H1 (cell line): ENCODE results near the gene LOXL4. TPM values are rescaled to one million over a fixed set of nuclear protein-coding genes. Genes with fewer than 3 reads are reported as not detected.

ENCODE experiments used
- CTCF ChIA-PET: fragments of 300-600 bp; sonication (Branson Sonifier 250); formaldehyde crosslinking; loops from one replicate; lab custom pipeline; 2021; ENCODE audit not compliant: partially characterized antibody; lab: Charles Lee
- POLR2A ChIA-PET: fragments of 300-600 bp; sonication (Branson Sonifier 250); formaldehyde crosslinking; loops from one replicate; lab custom pipeline; 2021; ENCODE audit warnings: inconsistent platforms; ENCODE audit not compliant: partially characterized antibody; lab: Charles Lee
- DNase-seq, 2 experiments: peaks; one replicate each; pipeline versions ENCODE4 v3.0.0 to v3.0.0-alpha.2; 2010 to 2022; ENCODE audit warnings: low spot score in 2 of 2, low read depth in 1 of 2, mixed read lengths in 1 of 2
- FAIRE-seq: peaks from 2 replicates; lab custom pipeline; 2011; peaks lifted over from hg19 to GRCh38; lab: Jason Lieb, UNC
- H2AFZ ChIP-seq: 2 replicates; pipeline ENCODE4 v1.8.1; 2012; ENCODE audit warnings: low read length, inconsistent platforms
- H2AK5ac ChIP-seq: 2 replicates; pipeline ENCODE4 v1.6.1; 2013; ENCODE audit warnings: low read depth, low read length
- H2BK120ac ChIP-seq: replicated peaks from 2 replicates; pipeline ENCODE3; 2013; ENCODE audit warnings: low read depth, low read length, inconsistent platforms
- H2BK12ac ChIP-seq: 2 replicates; pipeline ENCODE4 v1.6.1; 2013; ENCODE audit warnings: low read depth, low read length
- H2BK15ac ChIP-seq: 2 replicates; pipeline ENCODE4 v1.6.1; 2013; ENCODE audit warnings: low read length
- H2BK20ac ChIP-seq: 2 replicates; pipeline ENCODE4 v1.6.1; 2013; ENCODE audit warnings: low read length
- H2BK5ac ChIP-seq: 2 replicates; pipeline ENCODE4 v1.6.1; 2013; ENCODE audit warnings: low read depth, low read length
- H3K14ac ChIP-seq: 2 replicates; pipeline ENCODE4 v1.6.1; 2013; ENCODE audit warnings: inconsistent platforms; ENCODE audit not compliant: insufficient read length
- H3K18ac ChIP-seq: 2 replicates; pipeline ENCODE4 v1.6.1; 2013; ENCODE audit warnings: low read length; ENCODE audit errors: extremely low read depth
- H3K23ac ChIP-seq: 2 replicates; pipeline ENCODE4 v1.6.1; 2013; ENCODE audit warnings: inconsistent platforms; ENCODE audit not compliant: insufficient read length
- H3K23me2 ChIP-seq: 2 replicates; pipeline ENCODE4 v1.6.1; 2013; ENCODE audit warnings: low read depth, low read length
- H3K27ac ChIP-seq: 2 replicates; pipeline ENCODE4 v1.6.1; 2011; ENCODE audit warnings: low read depth, low read length, inconsistent platforms
- H3K27me3 ChIP-seq, 4 experiments: replicated peaks in 1 of 4; 1 replicate in 1 of 4; 2 replicates in 3 of 4; pipeline versions ENCODE4 v1.6.1 to v1.8.1; 2011 to 2013; ENCODE audit warnings: low read length in 3 of 4, mild to moderate bottlenecking in 3 of 4, inconsistent platforms in 2 of 4, mixed read lengths in 2 of 4, moderate library complexity in 1 of 4; ENCODE audit not compliant: control insufficient read depth in 3 of 4, insufficient read depth in 3 of 4; ENCODE audit errors: extremely low read depth in 1 of 4
- H3K36me3 ChIP-seq, 4 experiments: 2 replicates each; pipeline versions ENCODE4 v1.6.1 to v1.8.1; 2011 to 2013; ENCODE audit warnings: mild to moderate bottlenecking in 4 of 4, low read length in 3 of 4, moderate library complexity in 2 of 4, control low read depth in 1 of 4, inconsistent platforms in 1 of 4; ENCODE audit not compliant: insufficient read depth in 4 of 4, control insufficient read depth in 2 of 4
- H3K4ac ChIP-seq: replicated peaks from 2 replicates; pipeline ENCODE3; 2013; ENCODE audit warnings: low read length, low read depth, mixed read lengths, inconsistent platforms; ENCODE audit not compliant: insufficient read length
- H3K4me1 ChIP-seq, 4 experiments: replicated peaks in 1 of 4; 1 replicate in 1 of 4; 2 replicates in 3 of 4; pipeline versions ENCODE4 v1.6.1 to v1.8.1; 2011 to 2013; ENCODE audit warnings: low read length in 3 of 4, inconsistent platforms in 2 of 4, mixed read lengths in 1 of 4; ENCODE audit not compliant: insufficient read depth in 4 of 4, control insufficient read depth in 3 of 4
- H3K4me2 ChIP-seq, 2 experiments: 2 replicates each; pipeline versions ENCODE4 v1.6.1 to v1.8.1; 2011 to 2013; ENCODE audit warnings: low read depth in 2 of 2, low read length in 2 of 2, control low read depth in 1 of 2, inconsistent platforms in 1 of 2, mild to moderate bottlenecking in 1 of 2; ENCODE audit not compliant: insufficient read depth in 1 of 2
- H3K4me3 ChIP-seq, 4 experiments: fragments of 200-600, 300-600 bp in 1 of 4; sonication (generic), shearing (Covaris generic), sonication (Bioruptor Twin) in 1 of 4; 2 replicates each; pipeline versions ENCODE4 v1.5.1 to v1.8.1; 2011 to 2016; ENCODE audit warnings: low read length in 4 of 4, low read depth in 3 of 4, control low read depth in 2 of 4, inconsistent platforms in 2 of 4, mild to moderate bottlenecking in 2 of 4, mixed read lengths in 1 of 4, moderate library complexity in 1 of 4; ENCODE audit not compliant: insufficient read depth in 2 of 4; ENCODE audit errors: extremely low read depth in 1 of 4
- H3K56ac ChIP-seq: replicated peaks from 2 replicates; pipeline ENCODE3; 2013; ENCODE audit warnings: low read depth, mild to moderate bottlenecking, mixed read lengths, low read length, inconsistent platforms; ENCODE audit not compliant: insufficient read length
- H3K79me1 ChIP-seq: 2 replicates; pipeline ENCODE4 v1.6.1; 2013; ENCODE audit warnings: low read depth, low read length, control low read depth
- H3K79me2 ChIP-seq, 2 experiments: 2 replicates each; pipeline versions ENCODE4 v1.6.1 to v1.8.1; 2012 to 2013; ENCODE audit warnings: low read length in 2 of 2, mild to moderate bottlenecking in 2 of 2, inconsistent platforms in 1 of 2; ENCODE audit not compliant: insufficient read depth in 2 of 2, control insufficient read depth in 1 of 2
- H3K9ac ChIP-seq, 4 experiments: replicated peaks in 1 of 4; 1 replicate in 1 of 4; 2 replicates in 3 of 4; pipeline versions ENCODE4 v1.6.1 to v1.8.1; 2011 to 2013; ENCODE audit warnings: low read depth in 3 of 4, low read length in 3 of 4, control low read depth in 2 of 4, mild to moderate bottlenecking in 2 of 4, moderate library complexity in 2 of 4, inconsistent platforms in 1 of 4; ENCODE audit errors: extremely low read depth in 1 of 4
- H3K9me3 ChIP-seq, 2 experiments: 2 replicates each; pipeline versions ENCODE4 v1.6.1 to v1.8.1; 2012 to 2013; ENCODE audit warnings: mild to moderate bottlenecking in 2 of 2, moderate library complexity in 2 of 2, control low read depth in 1 of 2, inconsistent platforms in 1 of 2, low read depth in 1 of 2, low read length in 1 of 2, mixed read lengths in 1 of 2; ENCODE audit not compliant: insufficient read depth in 2 of 2
- H4K20me1 ChIP-seq, 2 experiments: replicated peaks in 1 of 2; 2 replicates each; pipeline versions ENCODE3 to v1.8.1; 2011 to 2013; ENCODE audit warnings: inconsistent platforms in 2 of 2, low read length in 2 of 2, mild to moderate bottlenecking in 1 of 2; ENCODE audit not compliant: insufficient read depth in 2 of 2, control insufficient read depth in 1 of 2
- H4K5ac ChIP-seq: 2 replicates; pipeline ENCODE4 v1.6.1; 2013; ENCODE audit warnings: low read length, low read depth, mixed read lengths, inconsistent platforms; ENCODE audit not compliant: insufficient read length
- H4K8ac ChIP-seq: 2 replicates; pipeline ENCODE4 v1.8.0; 2013; ENCODE audit warnings: mild to moderate bottlenecking, moderate library complexity, low read length, inconsistent platforms; ENCODE audit not compliant: insufficient read depth; ENCODE audit errors: extremely low read depth
- H4K91ac ChIP-seq: replicated peaks from 2 replicates; pipeline ENCODE3; 2013; ENCODE audit warnings: low read length, mixed read lengths, inconsistent platforms; ENCODE audit not compliant: insufficient read length
- CTBP2 ChIP-seq: IDR thresholded peaks from 2 replicates; pipeline ENCODE4 v1.7.0; 2011; ENCODE audit warnings: borderline replicate concordance, mild to moderate bottlenecking, moderate library complexity, mixed read lengths, low read length; ENCODE audit not compliant: insufficient read depth, insufficient read length
- TAF1 ChIP-seq: IDR thresholded peaks from 2 replicates; pipeline ENCODE4 v1.6.1; 2011; ENCODE audit warnings: mild to moderate bottlenecking, low read depth, low read length
- WGBS, 2 experiments: shearing (Covaris generic) in 1 of 2; methylation state at CpG; one replicate each; pipeline versions ENCODE4 v1.1.6 to v1.1.7; 2013 to 2015; ENCODE audit warnings: low lambda C conversion rate in 2 of 2, mixed read lengths in 2 of 2, inconsistent platforms in 1 of 2, low coverage in 1 of 2, missing lambda C conversion rate in 1 of 2; ENCODE audit not compliant: insufficient replicate concordance in 2 of 2, insufficient coverage in 1 of 2, insufficient read length in 1 of 2; ENCODE audit errors: extremely low coverage in 1 of 2, missing lambda C conversion rate in 1 of 2; 5-methylcytosine and 5-hydroxymethylcytosine counted together
- polyA plus RNA-seq, 7 experiments: library from polyadenylated mRNA; depleted of rRNA in 3 of 7; stranded (reverse) in 5 of 7; unstranded in 2 of 7; fragments of >200 nt in 5 of 7; fragments of 200-250 nt in 2 of 7; gene quantifications; 1 replicate in 5 of 7; 2 replicates in 1 of 7; 4 replicates in 1 of 7; pipeline versions ENCODE4 v1.2.1 to v1.2.3, GENCODE V29; 2011 to 2013; ENCODE audit warnings: missing spikeins in 2 of 7, mixed read lengths in 2 of 7
- total RNA-seq: library from RNA; stranded (reverse); fragmentation: NEBNext Ultra II Directional; extraction: Animal tissue kit (Norgen Biotek cat#: 25700); gene quantifications from 2 replicates; pipeline ENCODE4 v1.2.1, GENCODE V29; 2021

Gene LOXL4
- total and polyA plus RNA-seq, 2 of the 8 experiments (the other 6 are each of a cell fraction or from before 2014, with no cell fraction given): 0.13 to 0.27 TPM

DNA sequence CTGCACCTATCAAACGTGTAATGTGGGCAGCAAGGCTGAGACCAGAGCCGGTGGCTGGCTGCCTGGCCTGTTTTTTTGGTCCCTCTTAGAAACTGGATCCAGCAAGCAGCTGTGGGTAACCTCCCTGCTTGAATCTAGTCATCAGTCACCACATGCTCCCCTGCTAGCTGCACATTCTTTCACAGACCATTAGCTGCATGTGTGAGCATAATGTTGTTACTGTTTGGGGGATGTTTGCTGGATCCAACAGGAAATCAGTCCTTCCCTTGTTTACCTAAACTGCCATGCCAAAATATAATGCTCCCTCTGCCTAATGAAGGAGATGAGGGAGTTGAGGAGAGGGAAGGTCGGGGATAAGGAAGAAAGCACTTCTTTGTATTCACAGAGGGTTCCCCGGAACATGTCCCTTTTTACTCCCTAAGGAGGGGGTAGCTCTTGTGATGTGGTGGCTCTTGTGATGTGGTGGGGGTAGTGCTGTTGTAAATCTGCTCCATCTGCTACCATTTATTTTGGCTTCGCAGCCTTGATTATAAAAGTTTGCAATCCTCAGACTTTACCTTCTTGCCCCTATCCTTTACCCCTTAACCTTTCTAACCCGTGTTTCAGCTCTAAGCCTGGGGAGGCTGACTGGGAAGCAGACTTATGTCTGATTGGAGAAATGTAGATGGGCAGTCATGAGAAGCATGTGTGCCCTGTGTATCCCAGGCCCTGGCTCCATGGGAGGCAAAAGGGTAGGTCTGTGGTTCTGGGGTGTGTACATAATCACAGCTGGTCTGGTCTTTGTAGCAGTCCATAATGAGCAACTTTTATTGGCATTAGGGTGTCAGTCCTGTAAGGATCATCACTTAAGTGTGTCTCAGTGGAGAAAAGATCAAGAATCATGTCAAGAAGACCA, 20.8 kb downstream of the LOXL4 start:
- no peak for TF ChIP-seq CTBP2
- TF ChIP-seq TAF1: no peak
- no peak overlapping the region for H3K9ac ChIP-seq
- H3K27ac ChIP-seq: no peak overlapping the region
- H2BK15ac ChIP-seq: no peak overlapping the region
- H3K56ac ChIP-seq: no peak overlapping the region
- H3K36me3 ChIP-seq: peaks cover 0 to 15% (median 8%) of the 10 kb centered on the region in 4 experiments; a peak in 6 of 8 replicates
- no peaks in the 10 kb centered on the region for H3K79me2 ChIP-seq
- H3K23me2 ChIP-seq: no peaks in the 10 kb centered on the region
- H3K4me3 ChIP-seq: no peak overlapping the region
- POLR2A ChIA-PET: no interaction called here
- no peaks in the 10 kb centered on the region for H3K27me3 ChIP-seq
- no peak overlapping the region for H4K5ac ChIP-seq
- no peaks in the 10 kb centered on the region for H3K9me3 ChIP-seq
- no peak overlapping the region for H3K4me2 ChIP-seq
- no peak overlapping the region for H2BK12ac ChIP-seq
- H3K4me1 ChIP-seq: peaks cover 0 to 5% (median under 1%) of the 10 kb centered on the region in 4 experiments; a peak in 2 of 7 replicates
- no peak overlapping the region for H2BK5ac ChIP-seq
- CTCF ChIA-PET: interaction anchor here (1.5 to 6.6 kb wide), 3 partner anchors 16 to 85 kb away, joined by 4 to 44 read pairs (median 7); no protein-coding TSS in a partner anchor
- DNase-seq: no peak
- no peak overlapping the region for H3K23ac ChIP-seq
- FAIRE-seq: no peak
- no peak overlapping the region for H2BK20ac ChIP-seq
- no peak overlapping the region for H2BK120ac ChIP-seq
- H3K79me1 ChIP-seq: no peaks in the 10 kb centered on the region
- no peak overlapping the region for H2AFZ ChIP-seq
- H2AK5ac ChIP-seq: no peak overlapping the region
- H3K14ac ChIP-seq: no peak overlapping the region
- H4K8ac ChIP-seq: no peak overlapping the region
- H3K4ac ChIP-seq: no peak overlapping the region
- H4K91ac ChIP-seq: no peak overlapping the region
- 90% methylated on average over 6 of the region's 6 CpGs; no CpG with 5 or more reads in 1 of the 2 experiments for WGBS, 2 experiments
- no peaks in the 10 kb centered on the region for H4K20me1 ChIP-seq
- H3K18ac ChIP-seq: no peak overlapping the region
